Stomach (tissue), 4 donors: ENCODE data around the gene IL22RA2.

ENCODE experiments used
- POLR2A ChIP-seq, 4 donors: fragments of 450-650 bp; IDR thresholded peaks; one replicate each; pipeline ENCODE4 v1.6.1; 2016; ENCODE audit warnings: antibody characterized with exemption in 4 of 4, control low read depth in 2 of 4, mild to moderate bottlenecking in 1 of 4, moderate library complexity in 1 of 4
- POLR2AphosphoS5 ChIP-seq, 3 donors: sonication (generic); formaldehyde crosslinking; IDR thresholded peaks; one replicate each; pipeline ENCODE4 v1.6.1; 2016; ENCODE audit warnings: antibody characterized with exemption in 3 of 3
- TF ChIP-seq, protein P1 (sequence below), 7 experiments: fragments of 450-650 bp in 4 of 7; fragments of 200-600 bp in 3 of 7; sonication (generic) in 3 of 7; IDR thresholded peaks; one replicate each; pipeline ENCODE4 v1.5.1; 2016 to 2019; ENCODE audit warnings: antibody characterized with exemption in 7 of 7, control low read depth in 2 of 7, mild to moderate bottlenecking in 1 of 7

GRCh38 chr6:137185290-137185689 is 11.8 kb upstream of the IL22RA2 start:
- TF ChIP-seq POLR2A (IDR thresholded peaks at IDR 0.05) (no peak), POLR2AphosphoS5 (IDR thresholded peaks at IDR 0.05) (no peak)
- TF ChIP-seq, protein P1, sequence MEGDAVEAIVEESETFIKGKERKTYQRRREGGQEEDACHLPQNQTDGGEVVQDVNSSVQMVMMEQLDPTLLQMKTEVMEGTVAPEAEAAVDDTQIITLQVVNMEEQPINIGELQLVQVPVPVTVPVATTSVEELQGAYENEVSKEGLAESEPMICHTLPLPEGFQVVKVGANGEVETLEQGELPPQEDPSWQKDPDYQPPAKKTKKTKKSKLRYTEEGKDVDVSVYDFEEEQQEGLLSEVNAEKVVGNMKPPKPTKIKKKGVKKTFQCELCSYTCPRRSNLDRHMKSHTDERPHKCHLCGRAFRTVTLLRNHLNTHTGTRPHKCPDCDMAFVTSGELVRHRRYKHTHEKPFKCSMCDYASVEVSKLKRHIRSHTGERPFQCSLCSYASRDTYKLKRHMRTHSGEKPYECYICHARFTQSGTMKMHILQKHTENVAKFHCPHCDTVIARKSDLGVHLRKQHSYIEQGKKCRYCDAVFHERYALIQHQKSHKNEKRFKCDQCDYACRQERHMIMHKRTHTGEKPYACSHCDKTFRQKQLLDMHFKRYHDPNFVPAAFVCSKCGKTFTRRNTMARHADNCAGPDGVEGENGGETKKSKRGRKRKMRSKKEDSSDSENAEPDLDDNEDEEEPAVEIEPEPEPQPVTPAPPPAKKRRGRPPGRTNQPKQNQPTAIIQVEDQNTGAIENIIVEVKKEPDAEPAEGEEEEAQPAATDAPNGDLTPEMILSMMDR (IDR thresholded peaks at IDR 0.05) = no peak
